ENCODE data around the gene EXOC4. TPM values are rescaled to one million over a fixed set of nuclear protein-coding genes. Genes with fewer than 3 reads are reported as not detected.
A peak's percentile ranks its signal among the peaks of the same experiment; 100 is the strongest.

The EXOC4 gene
- total and polyA plus RNA-seq, 2 of the 13 experiments (the other 11 are each of a cell fraction or from before 2014, with no cell fraction given), result 22.5 to 39.0 TPM

- TF ChIP-seq ZNF563 (CRISPR knock-in tag; IDR thresholded peaks at IDR 0.05), result no peak
These were observed 61.2 kb downstream of the EXOC4 start (continued) for GRCh38 chr7:133314084-133314483.

GRCh38 chr7:133315332-133316040 is 62.6 kb downstream of the EXOC4 start:
- ChIA-PET POLR2A (no interaction called here), CTCF (ENCODE audit: low intra/inter-chr PET ratio, low total read pairs) (no interaction called here)
- intact Hi-C loops (cut with micrococcal nuclease; ENCODE audit: unreplicated experiment), result no loop called here
- H3K36me3 ChIP-seq (replicated peaks in 1 of 2; ENCODE audit: control insufficient read depth in 1 of 2, insufficient read depth in 2 of 2, low read length in 2 of 2), result peaks cover 3 to 6% of the 10 kb centered on the region in 2 experiments; a peak in 2 of 5 replicates
- in situ Hi-C loops (cut with HindIII; ENCODE audit: extremely low pct_ligation_motif_present, low pct_unique_long_range_greater_than_20kb), result no loop called here
- H3K9ac ChIP-seq (ENCODE audit: insufficient read depth, low read depth, low read length), result no peak overlapping the region
- no peak overlapping the region for H3K4me3 ChIP-seq (replicated peaks in 1 of 3; ENCODE audit: insufficient read depth in 1 of 3, low read depth in 2 of 3, low read length in 3 of 3)
- DNase-seq (ENCODE audit: low spot score), result no peak
- BruUV-seq (replicated peaks), result no TSS peak
- H3K4me2 ChIP-seq (ENCODE audit: low read depth, low read length), result no peak overlapping the region
- no peaks in the 10 kb centered on the region for H3K9me3 ChIP-seq (ENCODE audit: low read length)
- no peaks in the 10 kb centered on the region for H3K27me3 ChIP-seq (ENCODE audit: control insufficient read depth in 1 of 2, insufficient read depth in 2 of 2, low read length in 2 of 2)
- TF ChIP-seq GMEB1 (CRISPR knock-in tag; IDR thresholded peaks at IDR 0.05; ENCODE audit: borderline replicate concordance) (no peak), AHR (CRISPR knock-in tag; IDR thresholded peaks at IDR 0.05) (no peak), PBX2 (CRISPR knock-in tag; IDR thresholded peaks at IDR 0.05) (no peak), ATF7 (IDR thresholded peaks at IDR 0.05) (peak; percentile 60; the same call in 1 of the 2 replicates), ATF7 (CRISPR knock-in tag; IDR thresholded peaks at IDR 0.05) (no peak), ZNF414 (CRISPR knock-in tag; IDR thresholded peaks at IDR 0.05) (no peak)
- no peak for FAIRE-seq
- no peaks in the 10 kb centered on the region for H4K20me1 ChIP-seq (ENCODE audit: insufficient read depth, low read length)
- 99% methylated on average over 6 of the region's 6 CpGs for WGBS (ENCODE audit: low lambda C conversion rate)
- no peaks in the 10 kb centered on the region for H3K79me2 ChIP-seq (ENCODE audit: insufficient read depth, low read length)
- no peaks in the 10 kb centered on the region for H3K4me1 ChIP-seq (ENCODE audit: insufficient read depth, low read length)
- ATAC-seq, result no peak
- no peak overlapping the region for H3K27ac ChIP-seq (ENCODE audit: extremely low read length, insufficient read depth, low read length)
- no peak overlapping the region for H2AFZ ChIP-seq (ENCODE audit: low read length)

Measured in HepG2 (cell line).